Measurements from ENCODE around the gene SHMT2. TPM values are rescaled to one million over a fixed set of nuclear protein-coding genes. Genes with fewer than 3 reads are reported as not detected.

Gene SHMT2
- total and polyA plus RNA-seq, 2 of the 13 experiments (the other 11 are each of a cell fraction or from before 2014, with no cell fraction given): 181 to 393 TPM

- in situ Hi-C loops (cut with HindIII; ENCODE audit: extremely low pct_ligation_motif_present, low pct_unique_long_range_greater_than_20kb): no loop called here
- H3K9me3 ChIP-seq (ENCODE audit: low read length): no peaks in the 10 kb centered on the region
- CTCF ChIA-PET (ENCODE audit: low intra/inter-chr PET ratio, low total read pairs): no interaction called here
- H2AFZ ChIP-seq (ENCODE audit: low read length): no peak overlapping the region
- no peak overlapping the region for H3K4me3 ChIP-seq (replicated peaks in 1 of 3; ENCODE audit: insufficient read depth in 1 of 3, low read depth in 2 of 3, low read length in 3 of 3)
- FAIRE-seq (no peak), DNase-seq (ENCODE audit: low spot score) (no peak), ATAC-seq (no peak)
- H3K36me3 ChIP-seq (replicated peaks in 1 of 2; ENCODE audit: control insufficient read depth in 1 of 2, insufficient read depth in 2 of 2, low read length in 2 of 2): peaks cover 61 to 87% of the 10 kb centered on the region in 2 experiments
- H3K79me2 ChIP-seq (ENCODE audit: insufficient read depth, low read length): no peaks in the 10 kb centered on the region
- intact Hi-C loops (cut with micrococcal nuclease; ENCODE audit: unreplicated experiment): no loop called here
- TF ChIP-seq ZKSCAN8 (CRISPR knock-in tag; IDR thresholded peaks at IDR 0.05; ENCODE audit: borderline replicate concordance): no peak
- TF ChIP-seq KLF12 (CRISPR knock-in tag; IDR thresholded peaks at IDR 0.05; ENCODE audit: borderline replicate concordance): no peak
- no peak for TF ChIP-seq ATF5 (CRISPR knock-in tag; IDR thresholded peaks at IDR 0.05; ENCODE audit: low read depth)
- TF ChIP-seq DNMT1 (CRISPR knock-in tag; IDR thresholded peaks at IDR 0.05): no peak
- no peak for TF ChIP-seq PRDM4 (CRISPR knock-in tag; IDR thresholded peaks at IDR 0.05; ENCODE audit: borderline replicate concordance)
- no peak for TF ChIP-seq CSRNP1 (CRISPR knock-in tag; IDR thresholded peaks at IDR 0.05)
- TF ChIP-seq PPARG (CRISPR knock-in tag; conservative IDR thresholded peaks at IDR 0.05): no peak
- TF ChIP-seq NFE2 (CRISPR knock-in tag; IDR thresholded peaks at IDR 0.05): no peak
- TF ChIP-seq ZBTB14 (CRISPR knock-in tag; IDR thresholded peaks at IDR 0.05): no peak
- TF ChIP-seq RFX5 (IDR thresholded peaks at IDR 0.05; ENCODE audit: low read depth, low read length): no peak
- no peak for TF ChIP-seq HNF1B (CRISPR knock-in tag; IDR thresholded peaks at IDR 0.05)
- no TSS peak for BruUV-seq (replicated peaks)
- H4K20me1 ChIP-seq (ENCODE audit: insufficient read depth, low read length): no peaks in the 10 kb centered on the region
- H3K9ac ChIP-seq (ENCODE audit: insufficient read depth, low read depth, low read length): no peak overlapping the region
- H3K4me2 ChIP-seq (ENCODE audit: low read depth, low read length): no peak overlapping the region
- H3K27ac ChIP-seq (ENCODE audit: extremely low read length, insufficient read depth, low read length): no peak overlapping the region
- no peaks in the 10 kb centered on the region for H3K4me1 ChIP-seq (ENCODE audit: insufficient read depth, low read length)
- 100% methylated on average over 12 of the region's 19 CpGs for WGBS (ENCODE audit: low lambda C conversion rate)
- POLR2A ChIA-PET: no interaction called here
- no peaks in the 10 kb centered on the region for H3K27me3 ChIP-seq (ENCODE audit: control insufficient read depth in 1 of 2, insufficient read depth in 2 of 2, low read length in 2 of 2)
Observed at GRCh38 chr12:57202321-57202720, 27.2 kb upstream of the SHMT2 start.

Measured in HepG2 (cell line).